Activated T-cell treated with anti-CD3 and anti-CD28 coated beads, Interleukin-2, amount 50 U/mL, for 24 hours (primary cell): ENCODE measurements around the gene SPATC1L.

Experiments
- DNase-seq: peaks from one replicate; pipeline ENCODE4 v3.0.0-alpha.2; 2020
- H3K27ac Mint-ChIP-seq: 2 replicates; pipeline ENCODE4 v1.8.0; 2020; ENCODE audit warnings: mild to moderate bottlenecking, mixed read lengths
- H3K27me3 Mint-ChIP-seq: 2 replicates; pipeline ENCODE4 v1.8.0; 2020; ENCODE audit warnings: mixed read lengths
- H3K36me3 Mint-ChIP-seq: 2 replicates; pipeline ENCODE4 v1.8.0; 2020; ENCODE audit warnings: low read depth, mixed read lengths
- H3K4me1 Mint-ChIP-seq: 2 replicates; pipeline ENCODE4 v1.8.0; 2020; ENCODE audit warnings: low read depth, mixed read lengths
- H3K4me3 Mint-ChIP-seq: 2 replicates; pipeline ENCODE4 v1.8.0; 2020; ENCODE audit warnings: mild to moderate bottlenecking, moderate library complexity, mixed read lengths
- H3K9me3 Mint-ChIP-seq: 2 replicates; pipeline ENCODE4 v1.8.0; 2020; ENCODE audit warnings: mixed read lengths

SPATC1L gene

DNA sequence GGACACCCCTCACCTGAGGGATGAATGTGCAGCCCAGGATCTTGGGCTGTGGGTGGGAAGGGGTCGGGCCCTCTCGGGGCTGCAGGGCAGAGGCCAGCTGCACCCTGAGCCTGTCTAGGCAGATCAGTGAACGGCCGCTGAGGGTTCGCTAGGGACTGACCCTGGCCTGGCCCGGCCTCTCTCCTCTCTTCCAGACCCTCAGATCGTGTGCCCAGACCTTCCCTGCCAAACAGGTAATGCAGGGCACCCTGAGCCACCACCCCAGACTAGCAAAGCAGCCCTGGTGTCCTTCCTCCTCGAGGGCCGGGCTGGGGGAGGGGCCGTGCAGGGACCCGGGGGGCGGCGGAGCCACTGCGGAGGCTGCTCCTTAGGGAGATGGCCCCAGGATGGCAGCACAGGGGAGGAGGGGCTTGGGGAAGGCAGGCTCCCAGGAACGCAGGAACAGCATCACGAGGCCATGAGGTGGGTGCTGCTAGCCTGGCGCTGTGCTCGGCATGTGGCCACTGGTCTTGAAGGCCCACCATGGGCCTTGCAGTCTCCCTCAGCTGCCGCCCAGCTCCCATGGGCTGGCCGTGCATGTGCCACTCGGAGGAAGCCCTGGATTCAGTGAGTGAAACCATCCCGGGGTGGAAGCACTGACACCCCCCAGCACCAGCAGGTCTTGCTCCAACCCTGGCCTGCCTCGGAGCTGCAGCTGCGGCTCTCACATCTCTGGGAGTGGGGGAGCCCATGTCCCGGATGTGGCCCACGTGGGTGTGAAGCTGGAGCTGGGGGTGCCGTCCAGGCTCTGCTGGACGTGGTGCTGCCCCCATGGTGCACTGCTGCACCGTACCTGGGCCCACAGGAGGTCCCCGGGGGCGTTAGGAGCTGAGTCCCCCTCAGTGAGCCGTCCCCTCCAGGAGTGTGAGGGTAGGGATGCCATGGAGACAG, 57.7 kb downstream of the SPATC1L start:
- no peak overlapping the region for H3K4me3 Mint-ChIP-seq
- DNase-seq, result peak; percentile 20
- H3K9me3 Mint-ChIP-seq, result no peaks in the 10 kb centered on the region
- H3K4me1 Mint-ChIP-seq, result no peaks in the 10 kb centered on the region
- no peak overlapping the region for H3K27ac Mint-ChIP-seq
- no peaks in the 10 kb centered on the region for H3K27me3 Mint-ChIP-seq
- H3K36me3 Mint-ChIP-seq, result no peaks in the 10 kb centered on the region

DNA sequence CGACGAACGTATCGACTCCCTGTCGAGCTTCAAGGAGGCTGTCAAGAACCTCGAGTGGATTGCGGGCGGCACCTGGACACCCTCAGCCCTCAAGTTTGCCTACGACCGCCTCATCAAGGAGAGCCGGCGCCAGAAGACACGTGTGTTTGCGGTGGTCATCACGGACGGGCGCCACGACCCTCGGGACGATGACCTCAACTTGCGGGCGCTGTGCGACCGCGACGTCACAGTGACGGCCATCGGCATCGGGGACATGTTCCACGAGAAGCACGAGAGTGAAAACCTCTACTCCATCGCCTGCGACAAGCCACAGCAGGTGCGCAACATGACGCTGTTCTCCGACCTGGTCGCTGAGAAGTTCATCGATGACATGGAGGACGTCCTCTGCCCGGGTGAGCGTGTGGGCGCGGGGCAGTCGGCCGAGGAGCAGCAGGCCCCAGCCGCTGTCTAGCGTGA, 58.4 kb downstream of the SPATC1L start:
- H3K4me3 Mint-ChIP-seq, result no peak overlapping the region
- no peak for DNase-seq
- no peak overlapping the region for H3K27ac Mint-ChIP-seq

DNA sequence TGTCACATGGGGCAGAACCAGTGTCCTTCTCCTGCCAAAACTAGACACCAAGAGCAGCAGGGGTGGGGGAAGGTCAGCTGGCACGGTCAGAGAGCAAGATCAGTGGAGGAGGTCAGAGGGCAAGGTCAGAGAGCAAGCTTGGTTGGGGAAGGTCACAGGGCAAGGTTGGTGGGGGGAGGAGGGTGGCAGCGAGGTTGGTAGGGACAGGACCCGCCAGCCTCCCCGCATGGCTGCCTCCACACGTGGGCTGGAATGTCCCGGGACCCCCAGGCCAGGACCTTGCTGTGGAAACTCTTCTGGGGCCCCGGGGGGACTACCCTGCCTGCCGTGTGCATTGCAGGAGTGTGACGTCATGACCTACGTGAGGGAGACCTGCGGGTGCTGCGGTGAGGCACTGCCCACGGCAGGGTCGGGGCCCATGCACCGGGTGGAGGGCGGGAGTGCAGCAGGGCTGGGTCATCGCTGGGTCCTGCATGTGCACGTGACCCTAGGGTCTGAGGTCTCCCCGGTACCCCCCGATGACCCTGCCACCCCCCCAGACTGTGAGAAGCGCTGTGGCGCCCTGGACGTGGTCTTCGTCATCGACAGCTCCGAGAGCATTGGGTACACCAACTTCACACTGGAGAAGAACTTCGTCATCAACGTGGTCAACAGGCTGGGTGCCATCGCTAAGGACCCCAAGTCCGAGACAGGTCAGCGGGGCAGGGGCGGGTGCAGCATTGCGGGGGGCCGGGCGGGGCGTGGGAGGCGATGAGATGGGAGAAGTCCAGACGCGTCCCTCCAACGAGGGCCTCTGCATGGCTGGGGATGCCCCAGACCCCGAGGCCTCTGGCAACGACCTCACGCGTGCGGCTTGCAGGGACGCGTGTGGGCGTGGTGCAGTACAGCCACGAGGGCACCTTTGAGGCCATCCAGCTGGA, 59.1 kb downstream of the SPATC1L start:
- no peak overlapping the region for H3K4me3 Mint-ChIP-seq
- no peaks in the 10 kb centered on the region for H3K36me3 Mint-ChIP-seq
- H3K27me3 Mint-ChIP-seq, result no peaks in the 10 kb centered on the region
- H3K4me1 Mint-ChIP-seq, result no peaks in the 10 kb centered on the region
- H3K27ac Mint-ChIP-seq, result no peak overlapping the region
- DNase-seq, result peak; percentile 20
- no peaks in the 10 kb centered on the region for H3K9me3 Mint-ChIP-seq

More for the DNA sequence above, 58.4 kb downstream of the SPATC1L start:
- H3K9me3 Mint-ChIP-seq, result no peaks in the 10 kb centered on the region
- no peaks in the 10 kb centered on the region for H3K4me1 Mint-ChIP-seq
- no peaks in the 10 kb centered on the region for H3K36me3 Mint-ChIP-seq
- H3K27me3 Mint-ChIP-seq, result no peaks in the 10 kb centered on the region

DNA sequence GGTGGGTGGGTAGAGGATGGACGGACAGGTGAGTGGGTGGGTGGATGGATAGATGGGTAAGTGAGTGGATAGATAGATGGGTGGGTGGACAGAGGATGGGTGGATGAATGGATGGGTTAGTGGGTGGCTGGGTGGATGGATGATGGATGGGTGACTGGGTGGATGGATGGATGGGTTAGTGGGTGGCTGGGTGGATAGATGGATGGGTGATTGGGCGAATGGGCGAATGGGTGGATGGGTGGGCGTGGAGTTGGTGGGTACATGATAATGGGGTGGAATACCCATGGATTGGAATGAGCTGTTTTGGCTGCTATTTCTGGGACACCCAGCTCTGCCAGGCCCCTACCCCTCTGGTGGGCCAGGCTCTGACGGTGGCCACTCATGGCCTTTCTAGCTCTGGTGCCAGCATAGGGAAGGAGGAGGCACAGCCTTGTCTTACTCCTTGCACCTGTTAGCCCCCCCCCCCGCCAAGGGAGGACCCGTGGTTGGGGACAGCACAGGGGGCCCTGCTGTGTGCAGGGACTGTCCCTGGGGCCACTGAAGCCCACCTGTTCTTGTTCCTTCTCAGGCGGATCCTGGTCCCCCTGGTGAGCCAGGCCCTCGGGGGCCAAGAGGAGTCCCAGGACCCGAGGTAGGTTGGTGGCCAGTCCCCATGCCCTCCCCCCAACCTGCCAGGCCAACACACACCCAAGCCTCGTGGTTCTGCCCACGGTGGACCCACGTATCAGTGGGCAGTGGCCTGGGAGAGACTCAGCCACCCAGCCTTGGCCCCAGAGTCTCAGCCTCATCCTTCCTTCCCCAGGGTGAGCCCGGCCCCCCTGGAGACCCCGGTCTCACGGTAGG, 60.0 kb downstream of the SPATC1L start:
- no peaks in the 10 kb centered on the region for H3K36me3 Mint-ChIP-seq
- H3K27ac Mint-ChIP-seq, result no peak overlapping the region
- peak; percentile 23 for DNase-seq

DNA sequence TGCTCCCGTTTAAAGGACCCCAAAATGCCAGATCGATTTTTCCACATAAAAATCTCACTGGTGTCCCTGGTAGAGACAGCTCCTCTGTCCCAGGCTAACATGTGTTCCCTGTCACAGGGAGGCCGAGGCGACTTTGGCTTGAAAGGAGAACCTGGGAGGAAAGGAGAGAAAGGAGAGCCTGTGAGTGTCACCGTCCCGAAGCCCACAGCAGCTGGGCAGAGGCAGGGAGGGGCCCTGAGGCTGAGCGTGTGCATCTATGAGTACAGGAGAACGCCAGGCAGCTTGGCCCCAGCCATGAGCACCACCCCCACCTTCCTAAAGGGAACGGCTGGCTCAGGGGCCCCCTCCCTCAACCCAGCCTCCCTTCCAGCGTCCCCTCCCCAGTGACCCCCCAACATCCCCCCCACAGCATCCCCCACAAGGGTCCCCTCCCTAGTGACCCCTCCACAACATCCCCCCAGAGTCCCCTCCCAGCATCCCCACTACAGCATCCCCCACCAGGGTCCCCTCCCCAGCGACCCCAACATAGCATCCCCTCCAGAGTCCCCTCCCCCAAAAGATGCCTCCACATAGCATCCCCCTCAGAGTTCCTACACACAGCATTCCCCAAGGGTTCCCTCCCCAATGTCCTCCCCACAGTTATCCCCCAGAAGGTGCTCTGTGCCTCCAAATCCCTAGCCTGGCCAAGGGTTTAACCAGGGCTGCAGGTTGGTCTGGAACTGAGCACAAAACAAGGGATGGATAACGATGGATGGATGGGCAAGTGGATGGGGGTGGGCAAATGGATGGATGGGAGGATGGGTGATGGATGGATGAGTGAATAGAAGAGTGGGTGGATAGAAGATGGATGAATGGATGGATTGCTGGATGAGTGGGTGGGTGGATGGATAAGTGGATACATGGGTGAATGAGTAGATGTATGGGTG, 61.2 kb downstream of the SPATC1L start:
- no peaks in the 10 kb centered on the region for H3K27me3 Mint-ChIP-seq
- no peak overlapping the region for H3K27ac Mint-ChIP-seq
- no peaks in the 10 kb centered on the region for H3K9me3 Mint-ChIP-seq
- peak; percentile 12 for DNase-seq
- no peak overlapping the region for H3K4me3 Mint-ChIP-seq
- no peaks in the 10 kb centered on the region for H3K36me3 Mint-ChIP-seq
- H3K4me1 Mint-ChIP-seq, result no peaks in the 10 kb centered on the region

More for the DNA sequence above, 60.0 kb downstream of the SPATC1L start:
- H3K9me3 Mint-ChIP-seq, result no peaks in the 10 kb centered on the region
- H3K4me1 Mint-ChIP-seq, result no peaks in the 10 kb centered on the region
- H3K27me3 Mint-ChIP-seq, result no peaks in the 10 kb centered on the region
- H3K4me3 Mint-ChIP-seq, result no peak overlapping the region

DNA sequence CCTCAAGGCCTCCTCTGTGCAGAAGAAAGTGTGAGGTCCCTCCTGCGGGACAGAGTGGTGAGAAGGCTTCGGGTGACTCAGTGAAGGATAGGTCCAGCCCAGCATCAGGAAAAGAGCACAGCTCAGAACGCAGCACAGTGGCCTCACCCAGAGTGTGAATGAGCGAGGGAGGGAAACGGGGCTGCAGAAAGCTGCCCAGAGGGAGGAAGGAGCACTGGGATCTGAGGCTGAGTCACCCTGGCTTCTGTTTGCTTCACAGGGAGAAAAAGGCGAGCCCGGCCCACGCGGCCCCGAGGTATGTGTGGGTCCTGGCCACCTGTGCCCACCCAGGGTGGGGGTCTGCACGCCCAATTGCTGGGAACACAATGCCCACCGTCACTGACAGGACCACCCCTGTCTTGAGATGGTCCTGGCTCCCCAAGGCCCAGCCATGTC, 62.0 kb downstream of the SPATC1L start:
- no peaks in the 10 kb centered on the region for H3K4me1 Mint-ChIP-seq
- no peaks in the 10 kb centered on the region for H3K27me3 Mint-ChIP-seq
- H3K36me3 Mint-ChIP-seq, result no peaks in the 10 kb centered on the region
- no peaks in the 10 kb centered on the region for H3K9me3 Mint-ChIP-seq
- peak; percentile 6 for DNase-seq
- no peak overlapping the region for H3K27ac Mint-ChIP-seq
- H3K4me3 Mint-ChIP-seq, result no peak overlapping the region

DNA sequence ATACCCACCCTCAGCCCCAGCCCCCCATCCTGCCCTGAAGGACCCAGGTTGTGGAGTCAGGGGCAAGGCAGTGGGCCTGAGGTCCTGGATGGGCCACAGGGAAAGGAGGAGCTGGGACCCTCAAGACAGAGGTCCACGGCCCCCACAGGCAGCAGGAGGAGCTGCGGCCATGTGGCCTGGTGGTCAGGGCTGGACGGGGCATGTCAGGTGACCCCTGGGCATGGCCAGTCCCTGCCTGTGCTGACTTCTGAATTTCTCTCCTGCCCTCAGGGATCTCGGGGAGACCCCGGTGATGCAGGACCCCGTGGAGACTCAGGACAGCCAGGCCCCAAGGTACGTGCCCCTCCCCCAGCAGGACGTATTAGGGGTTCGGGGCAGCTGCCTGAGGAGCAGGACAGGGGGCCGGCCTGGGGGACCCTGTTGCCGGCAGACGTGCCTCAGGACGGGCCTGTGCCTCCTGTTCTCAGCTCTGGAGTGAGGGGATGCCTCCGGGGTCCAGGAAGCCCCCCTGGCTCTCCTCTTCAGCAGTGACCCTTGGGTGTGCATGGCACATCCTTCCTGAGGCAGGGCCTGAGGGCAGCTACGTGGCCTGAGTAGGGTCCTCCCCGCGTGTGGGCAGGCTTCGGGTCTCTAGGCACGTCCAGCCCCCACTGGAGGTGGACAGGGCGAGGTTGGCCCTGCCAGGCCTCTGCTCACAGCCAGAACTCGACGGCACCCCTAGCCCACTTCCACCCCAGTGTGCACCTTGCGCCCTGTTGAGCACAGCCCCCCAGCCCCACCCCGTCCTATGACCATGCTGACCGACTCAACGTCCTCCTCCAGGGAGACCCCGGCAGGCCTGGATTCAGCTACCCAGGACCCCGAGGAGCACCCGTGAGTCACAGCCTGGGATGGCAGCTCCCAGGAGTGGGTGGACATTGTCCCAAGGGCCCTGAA, 62.7 kb downstream of the SPATC1L start:
- Mint-ChIP-seq H3K4me1 (no peaks in the 10 kb centered on the region), H3K27ac (no peak overlapping the region), H3K36me3 (no peaks in the 10 kb centered on the region), H3K9me3 (no peaks in the 10 kb centered on the region), H3K4me3 (no peak overlapping the region), H3K27me3 (no peaks in the 10 kb centered on the region)
- peak; percentile 19 for DNase-seq

DNA sequence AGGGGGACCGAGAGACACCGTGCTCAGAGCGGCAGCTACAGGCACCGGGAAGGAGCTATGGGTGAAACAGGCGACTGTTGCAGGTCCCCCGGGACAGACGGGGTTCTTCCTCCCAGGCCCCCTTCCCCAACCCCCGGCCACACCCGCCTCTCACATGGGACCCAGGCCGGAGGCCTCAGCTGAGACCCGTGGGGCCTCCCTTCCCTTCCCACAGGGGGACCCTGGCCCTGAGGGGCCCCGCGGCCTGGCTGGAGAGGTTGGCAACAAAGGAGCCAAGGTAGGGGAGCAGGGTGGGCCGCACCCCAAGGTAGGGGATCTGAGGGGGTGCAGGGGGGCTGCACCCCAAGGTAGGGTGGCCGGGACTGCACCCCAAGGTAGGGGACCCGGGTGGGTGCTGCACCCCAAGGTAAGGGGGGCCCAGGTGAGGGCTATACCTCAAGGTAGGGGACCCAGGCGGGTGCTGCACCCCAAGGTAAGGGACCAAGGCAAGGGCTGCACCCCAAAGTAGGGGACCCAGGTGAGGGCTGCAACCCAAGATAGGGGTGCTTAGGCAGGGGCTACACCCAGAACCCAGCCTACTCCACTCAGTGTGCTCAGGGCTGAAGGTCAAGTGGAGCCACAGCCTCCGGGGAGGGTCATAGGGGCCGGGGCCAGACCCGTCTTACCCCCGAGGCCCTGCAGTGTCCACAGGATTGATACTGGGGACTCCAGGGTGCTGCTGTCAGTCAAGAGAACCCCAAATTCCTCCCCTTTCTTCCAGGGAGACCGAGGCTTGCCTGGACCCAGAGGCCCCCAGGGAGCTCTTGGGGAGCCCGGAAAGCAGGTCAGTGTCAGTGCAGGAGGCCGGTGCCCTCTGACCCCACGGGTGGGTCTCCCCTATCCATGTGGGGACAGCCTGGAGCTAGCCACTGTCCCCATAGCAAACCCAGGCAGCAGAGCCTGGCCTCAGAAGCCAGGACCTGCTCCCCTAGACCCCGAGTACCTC, 63.7 kb downstream of the SPATC1L start:
- no peak overlapping the region for H3K27ac Mint-ChIP-seq
- no peak overlapping the region for H3K4me3 Mint-ChIP-seq
- H3K27me3 Mint-ChIP-seq, result no peaks in the 10 kb centered on the region
- peaks cover 1% of the 10 kb centered on the region for H3K36me3 Mint-ChIP-seq
- no peaks in the 10 kb centered on the region for H3K4me1 Mint-ChIP-seq
- no peaks in the 10 kb centered on the region for H3K9me3 Mint-ChIP-seq
- DNase-seq, result peak; percentile 14

DNA sequence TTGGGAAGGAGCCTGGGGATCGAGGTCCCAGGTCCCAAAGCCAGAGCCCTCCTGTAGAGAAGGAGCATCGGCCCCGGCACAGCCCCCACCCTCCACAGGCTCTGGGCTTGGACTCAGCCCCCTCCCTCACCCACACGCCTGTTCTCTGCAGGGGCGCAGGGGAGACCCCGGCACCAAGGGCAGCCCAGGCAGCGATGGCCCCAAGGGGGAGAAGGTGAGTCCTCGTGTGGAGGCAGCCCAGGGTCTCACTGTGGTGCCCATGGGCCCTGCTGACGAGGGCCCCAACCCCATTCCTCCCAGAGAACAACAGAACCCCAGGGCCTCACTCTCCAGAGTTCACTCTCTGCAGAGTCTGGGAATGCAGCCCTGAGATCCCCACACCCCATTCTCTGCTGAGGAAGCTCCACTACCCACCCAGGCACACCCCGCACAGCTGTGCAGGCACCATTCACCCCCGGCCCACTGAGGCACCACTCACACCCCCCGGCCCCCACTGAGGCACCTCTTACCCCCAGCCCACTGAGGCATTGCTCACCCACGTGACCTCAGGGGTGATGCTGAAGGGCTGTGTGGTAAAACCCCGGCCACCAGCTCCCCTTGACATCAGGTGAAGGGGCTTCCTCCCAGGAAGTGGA, 64.5 kb downstream of the SPATC1L start:
- Mint-ChIP-seq H3K36me3 (peaks cover 1% of the 10 kb centered on the region), H3K9me3 (no peaks in the 10 kb centered on the region), H3K27me3 (no peaks in the 10 kb centered on the region), H3K27ac (no peak overlapping the region), H3K4me1 (no peaks in the 10 kb centered on the region), H3K4me3 (no peak overlapping the region)
- peak; percentile 22 for DNase-seq

DNA sequence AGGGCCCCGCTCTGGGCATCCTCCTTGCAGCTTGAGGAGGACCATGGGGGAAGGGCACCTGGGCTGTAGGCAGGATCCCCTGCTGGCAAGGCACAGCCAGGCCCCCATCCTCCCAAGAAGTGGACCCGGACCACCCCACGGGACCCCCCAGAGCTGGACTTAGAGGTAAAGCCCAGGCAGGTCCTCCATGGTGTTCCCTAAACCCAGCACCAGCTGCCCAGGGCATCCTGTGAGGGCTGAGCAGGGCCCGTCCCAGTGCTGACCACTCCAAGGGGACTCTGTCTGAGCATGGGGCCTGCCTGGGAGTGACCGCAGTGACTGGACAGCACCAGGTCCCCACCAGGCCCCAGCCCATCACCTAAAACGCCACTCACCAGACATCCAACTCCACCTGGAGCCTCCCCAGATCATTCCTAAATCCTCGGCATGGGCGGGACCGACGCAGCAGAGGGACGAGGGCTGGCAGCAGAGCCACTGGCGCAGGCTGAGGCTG, 65.1 kb downstream of the SPATC1L start:
- no peaks in the 10 kb centered on the region for H3K9me3 Mint-ChIP-seq
- H3K36me3 Mint-ChIP-seq, result peaks cover 1% of the 10 kb centered on the region
- no peaks in the 10 kb centered on the region for H3K4me1 Mint-ChIP-seq
- no peak overlapping the region for H3K4me3 Mint-ChIP-seq
- H3K27me3 Mint-ChIP-seq, result no peaks in the 10 kb centered on the region
- DNase-seq, result peak; percentile 22
- H3K27ac Mint-ChIP-seq, result no peak overlapping the region
